WTC11 (cell line): Measurements from ENCODE around the gene SPATA17. TPM values are rescaled to one million over a fixed set of nuclear protein-coding genes. Genes with fewer than 3 reads are reported as not detected.
A peak's percentile ranks its signal among the peaks of the same experiment; 100 is the strongest.

Experiments
- ATAC-seq: fragments of 200-7000 bp; cut with Tn5 transposase; 2 replicates; pipeline ENCODE4 v1.10.0; 2021; ENCODE audit warnings: mild to moderate bottlenecking, moderate library complexity
- CTCF ChIA-PET: fragments of 300-600 bp; sonication (Branson Sonifier 250); formaldehyde crosslinking; loops from one replicate; lab custom pipeline; 2021; ENCODE audit warnings: antibody characterized with exemption; lab: Charles Lee
- POLR2A ChIA-PET: fragments of 350-600 bp; sonication (Branson Sonifier 250); formaldehyde crosslinking; loops from one replicate; lab custom pipeline; 2021; ENCODE audit warnings: antibody characterized with exemption; lab: Charles Lee
- DNase-seq: peaks from one replicate; pipeline ENCODE4 v3.0.0; 2021; ENCODE audit warnings: low spot score
- H3K27ac Mint-ChIP-seq: 2 replicates; pipeline ENCODE4 v1.8.0; 2021; ENCODE audit warnings: mixed read lengths
- H3K27me3 Mint-ChIP-seq: 2 replicates; pipeline ENCODE4 v1.8.0; 2021; ENCODE audit warnings: low read depth, mild to moderate bottlenecking, moderate library complexity, mixed read lengths
- H3K36me3 Mint-ChIP-seq: 2 replicates; pipeline ENCODE4 v1.8.0; 2021; ENCODE audit warnings: mixed read lengths
- H3K4me1 Mint-ChIP-seq: 2 replicates; pipeline ENCODE4 v1.8.0; 2022; ENCODE audit warnings: mixed read lengths
- H3K4me3 Mint-ChIP-seq: 2 replicates; pipeline ENCODE4 v1.8.0; 2021; ENCODE audit warnings: mild to moderate bottlenecking, moderate library complexity, mixed read lengths
- H3K9me3 Mint-ChIP-seq: 2 replicates; pipeline ENCODE4 v1.8.0; 2021; ENCODE audit warnings: mixed read lengths
- CDX4 ChIP-seq: fragments of 250-450 bp; sonication (Bioruptor Pico); IDR thresholded peaks from 2 replicates; pipeline ENCODE4 v1.9.0; 2021; ENCODE audit warnings: moderate library complexity, mild to moderate bottlenecking, inconsistent platforms, borderline replicate concordance
- CTCF ChIP-seq: fragments of 200-600 bp; IDR thresholded peaks from 2 replicates; pipeline ENCODE4 v1.8.0; 2022; ENCODE audit warnings: antibody characterized with exemption
- E2F4 ChIP-seq: sonication (generic); formaldehyde crosslinking; IDR thresholded peaks from 2 replicates; pipeline ENCODE4 v1.8.1; 2022; ENCODE audit warnings: low read depth, mild to moderate bottlenecking, moderate library complexity, missing genetic modification reagents, borderline replicate concordance
- EMX1 ChIP-seq: fragments of 250-450 bp; sonication (Bioruptor Pico); IDR thresholded peaks from 2 replicates; pipeline ENCODE4 v1.8.0; 2021; ENCODE audit warnings: mild to moderate bottlenecking
- ETV6 ChIP-seq: sonication (generic); formaldehyde crosslinking; IDR thresholded peaks from 2 replicates; pipeline ENCODE4 v1.8.1; 2022; ENCODE audit warnings: mild to moderate bottlenecking, missing genetic modification reagents
- FOXJ3 ChIP-seq: sonication (generic); formaldehyde crosslinking; IDR thresholded peaks from 2 replicates; pipeline ENCODE4 v1.9.0; 2021; ENCODE audit warnings: missing genetic modification reagents, mild to moderate bottlenecking, borderline replicate concordance
- NR2C2 ChIP-seq: sonication (generic); formaldehyde crosslinking; IDR thresholded peaks from 2 replicates; pipeline ENCODE4 v1.8.0; 2022; ENCODE audit warnings: mild to moderate bottlenecking, missing genetic modification reagents
- OVOL2 ChIP-seq: fragments of 250-450 bp; sonication (Bioruptor Pico); IDR thresholded peaks from 2 replicates; pipeline ENCODE4 v1.9.0; 2021; ENCODE audit warnings: mild to moderate bottlenecking, borderline replicate concordance
- RORB ChIP-seq: fragments of 250-450 bp; sonication (Bioruptor Pico); IDR thresholded peaks from 2 replicates; pipeline ENCODE4 v1.9.0; 2021; ENCODE audit warnings: mild to moderate bottlenecking
- SOX15 ChIP-seq: fragments of 250-450 bp; sonication (Bioruptor Pico); IDR thresholded peaks from 2 replicates; pipeline ENCODE4 v1.9.0; 2021; ENCODE audit warnings: mild to moderate bottlenecking
- ZBTB43 ChIP-seq: sonication (generic); formaldehyde crosslinking; IDR thresholded peaks from 2 replicates; pipeline ENCODE4 v1.8.1; 2023; ENCODE audit warnings: mild to moderate bottlenecking, missing genetic modification reagents
- ZMAT4 ChIP-seq: fragments of 250-450 bp; sonication (Bioruptor Pico); IDR thresholded peaks from 2 replicates; pipeline ENCODE4 v1.9.0; 2021; ENCODE audit warnings: mild to moderate bottlenecking
- ZNF281 ChIP-seq: sonication (generic); formaldehyde crosslinking; IDR thresholded peaks from 2 replicates; pipeline ENCODE4 v1.8.0; 2023; ENCODE audit warnings: mild to moderate bottlenecking, missing genetic modification reagents
- ZNF512 ChIP-seq: sonication (generic); formaldehyde crosslinking; IDR thresholded peaks from 2 replicates; pipeline ENCODE4 v1.8.1; 2022; ENCODE audit warnings: missing genetic modification reagents, borderline replicate concordance
- ZSCAN18 ChIP-seq: fragments of 250-450 bp; sonication (Bioruptor Pico); IDR thresholded peaks from 2 replicates; pipeline ENCODE4 v2.1.2; 2022; ENCODE audit warnings: mild to moderate bottlenecking, moderate library complexity
- total RNA-seq: library from RNA; stranded (reverse); gene quantifications from 3 replicates; pipeline ENCODE4 v1.2.3, GENCODE V29; 2021

SPATA17 gene
- total RNA-seq, 1 experiment from 2014 or later: 1.3 TPM

- TF ChIP-seq CTCF: no peak
- no peak for TF ChIP-seq ZMAT4 (CRISPR knock-in tag)
- no peak for TF ChIP-seq ETV6
- TF ChIP-seq NR2C2 (CRISPR knock-in tag): no peak
- TF ChIP-seq OVOL2 (CRISPR knock-in tag): no peak
These were observed 103.8 kb downstream of the SPATA17 start (continued) for GRCh38 chr1:217734973-217735372.

- DNase-seq (no peak), ATAC-seq (no peak)
- Mint-ChIP-seq H3K4me1 (no peaks in the 10 kb centered on the region), H3K27me3 (no peaks in the 10 kb centered on the region), H3K9me3 (no peaks in the 10 kb centered on the region), H3K27ac (no peak overlapping the region), H3K36me3 (no peaks in the 10 kb centered on the region), H3K4me3 (no peak overlapping the region)
- ChIA-PET CTCF (no interaction called here), POLR2A (no interaction called here)
- TF ChIP-seq ZNF281 (CRISPR knock-in tag) (no peak), CDX4 (CRISPR knock-in tag) (no peak), CTCF (0 out of 2 replicates have a peak, but pooled peaks have one; percentile 34)
These were observed 116.1 kb downstream of the SPATA17 start for GRCh38 chr1:217747156-217747769.

GRCh38 chr1:217769768-217770167 is 138.6 kb downstream of the SPATA17 start:
- CTCF ChIA-PET: no interaction called here
- Mint-ChIP-seq H3K4me3 (no peak overlapping the region), H3K4me1 (no peaks in the 10 kb centered on the region), H3K27ac (no peak overlapping the region), H3K27me3 (no peaks in the 10 kb centered on the region), H3K9me3 (no peaks in the 10 kb centered on the region), H3K36me3 (no peaks in the 10 kb centered on the region)
- POLR2A ChIA-PET: no interaction called here
- ATAC-seq: no peak
- no peak for DNase-seq
- TF ChIP-seq NR2C2 (CRISPR knock-in tag) (no peak), ZBTB43 (CRISPR knock-in tag) (no peak), EMX1 (CRISPR knock-in tag) (no peak), RORB (CRISPR knock-in tag) (no peak), FOXJ3 (CRISPR knock-in tag) (no peak), E2F4 (CRISPR knock-in tag) (no peak), ZSCAN18 (CRISPR knock-in tag) (no peak), OVOL2 (CRISPR knock-in tag) (no peak), ZMAT4 (CRISPR knock-in tag) (no peak), ZNF512 (CRISPR knock-in tag) (no peak), SOX15 (CRISPR knock-in tag) (no peak)
